Liver (tissue), 9 donors: ENCODE data around the gene BRD4. TPM values are rescaled to one million over a fixed set of nuclear protein-coding genes. Genes with fewer than 3 reads are reported as not detected.
A peak's percentile ranks its signal among the peaks of the same experiment; 100 is the strongest.

ENCODE experiments used
- DNase-seq: peaks from one replicate; pipeline ENCODE4 v3.0.0-alpha.2; 2017; ENCODE audit warnings: low spot score
- H3K27ac ChIP-seq, 2 donors: one replicate each; pipeline ENCODE4 v1.7.0; 2013; ENCODE audit warnings: inconsistent platforms in 2 of 2, low read length in 2 of 2, control low read depth in 1 of 2, low read depth in 1 of 2, mild to moderate bottlenecking in 1 of 2
- H3K27me3 ChIP-seq, 4 donors: one replicate each; pipeline versions ENCODE4 v1.6.1 to v1.7.0; 2013; ENCODE audit warnings: low read length in 3 of 4, inconsistent platforms in 1 of 4, mild to moderate bottlenecking in 1 of 4, moderate library complexity in 1 of 4; ENCODE audit not compliant: control insufficient read depth in 4 of 4, insufficient read depth in 4 of 4
- H3K36me3 ChIP-seq, 4 donors: one replicate each; pipeline versions ENCODE4 v1.6.1 to v1.7.0; 2013; ENCODE audit warnings: low read length in 3 of 4, mild to moderate bottlenecking in 3 of 4, low read depth in 1 of 4, moderate library complexity in 1 of 4; ENCODE audit not compliant: control insufficient read depth in 4 of 4, insufficient read depth in 3 of 4
- H3K4me1 ChIP-seq, 4 donors: one replicate each; pipeline versions ENCODE4 v1.6.1 to v1.7.0; 2013; ENCODE audit warnings: low read length in 3 of 4, mild to moderate bottlenecking in 3 of 4, moderate library complexity in 1 of 4; ENCODE audit not compliant: control insufficient read depth in 4 of 4, insufficient read depth in 4 of 4
- H3K4me3 ChIP-seq, 3 donors: one replicate each; pipeline versions ENCODE4 v1.6.1 to v1.7.0; 2013; ENCODE audit warnings: low read length in 3 of 3, control low read depth in 1 of 3, low read depth in 1 of 3, mild to moderate bottlenecking in 1 of 3
- H3K9ac ChIP-seq, 2 donors: one replicate each; pipeline ENCODE4 v1.7.0; 2013; ENCODE audit warnings: low read length in 2 of 2, mild to moderate bottlenecking in 2 of 2, moderate library complexity in 2 of 2, control low read depth in 1 of 2, low read depth in 1 of 2
- H3K9me3 ChIP-seq, 4 donors: one replicate each; pipeline versions ENCODE4 v1.6.1 to v1.7.0; 2013; ENCODE audit warnings: low read length in 3 of 4; ENCODE audit not compliant: control insufficient read depth in 4 of 4
- ATF3 ChIP-seq: IDR thresholded peaks from 2 replicates; pipeline ENCODE4 v1.6.1; 2016; ENCODE audit warnings: antibody characterized with exemption
- EGR1 ChIP-seq, 2 donors: IDR thresholded peaks; 2 replicates each; pipeline ENCODE4 v1.6.1; 2016 to 2018; ENCODE audit warnings: antibody characterized with exemption in 2 of 2, low read depth in 2 of 2
- FOXA1 ChIP-seq: IDR thresholded peaks from 2 replicates; pipeline ENCODE4 v1.6.1; 2016; ENCODE audit warnings: antibody characterized with exemption
- FOXA2 ChIP-seq: IDR thresholded peaks from 2 replicates; pipeline ENCODE4 v1.6.1; 2016; ENCODE audit warnings: antibody characterized with exemption
- GABPA ChIP-seq, 2 donors: IDR thresholded peaks in 1 of 2; conservative IDR thresholded peaks in 1 of 2; 2 replicates each; pipeline ENCODE4 v1.6.1; 2016; ENCODE audit warnings: antibody characterized with exemption in 2 of 2, mild to moderate bottlenecking in 1 of 2, moderate library complexity in 1 of 2
- HNF4A ChIP-seq, 2 donors: conservative IDR thresholded peaks; 2 replicates each; pipeline ENCODE4 v1.6.1; 2016; ENCODE audit warnings: antibody characterized with exemption in 2 of 2, mild to moderate bottlenecking in 2 of 2
- HNF4G ChIP-seq: IDR thresholded peaks from 2 replicates; pipeline ENCODE4 v1.6.1; 2016; ENCODE audit warnings: antibody characterized with exemption
- JUND ChIP-seq, 2 donors: IDR thresholded peaks; 2 replicates each; pipeline ENCODE4 v1.6.1; 2016; ENCODE audit warnings: antibody characterized with exemption in 2 of 2
- MAX ChIP-seq: IDR thresholded peaks from 2 replicates; pipeline ENCODE4 v1.6.1; 2016; ENCODE audit warnings: antibody characterized with exemption
- NR2F2 ChIP-seq: IDR thresholded peaks from 2 replicates; pipeline ENCODE4 v1.6.1; 2016; ENCODE audit warnings: antibody characterized with exemption
- RAD21 ChIP-seq, 2 donors: IDR thresholded peaks; 2 replicates each; pipeline ENCODE4 v1.6.1; 2016; ENCODE audit warnings: antibody characterized with exemption in 2 of 2, mild to moderate bottlenecking in 2 of 2
- RXRA ChIP-seq, 2 donors: IDR thresholded peaks; 2 replicates each; pipeline ENCODE4 v1.6.1; 2017 to 2018; ENCODE audit warnings: antibody characterized with exemption in 2 of 2, mild to moderate bottlenecking in 1 of 2
- SP1 ChIP-seq: IDR thresholded peaks from 2 replicates; pipeline ENCODE4 v1.6.1; 2018; ENCODE audit warnings: antibody characterized with exemption, mild to moderate bottlenecking
- TAF1 ChIP-seq: conservative IDR thresholded peaks from 2 replicates; pipeline ENCODE4 v1.6.1; 2016; ENCODE audit warnings: antibody characterized with exemption, mild to moderate bottlenecking
- YY1 ChIP-seq: IDR thresholded peaks from 2 replicates; pipeline ENCODE4 v1.6.1; 2016; ENCODE audit warnings: antibody characterized with exemption, mild to moderate bottlenecking
- WGBS: extraction: QIAGEN DNeasy Blood & Tissue Kit; methylation state at CpG from one replicate; pipeline ENCODE4 v1.1.7; 2013; 5-methylcytosine and 5-hydroxymethylcytosine counted together
- polyA plus RNA-seq, 2 donors: library from polyadenylated mRNA; stranded (reverse) in 1 of 2; unstranded in 1 of 2; fragments of 200-250 nt in 1 of 2; fragments of >200 nt in 1 of 2; fragmentation: Nextera tagmentation in 1 of 2; extraction: Ambion mirVana in 1 of 2; gene quantifications; one replicate each; pipeline versions ENCODE4 v1.2.1 to v1.2.3, GENCODE V29; 2013 to 2015
- total RNA-seq, 2 donors: library from RNA; depleted of rRNA; stranded (reverse); fragments of >200 nt; gene quantifications; one replicate each; pipeline ENCODE4 v1.2.3, GENCODE V29; 2014
- TF ChIP-seq, protein P1 (sequence below): fragments of 150-350 bp; IDR thresholded peaks from 2 replicates; pipeline ENCODE4 v1.5.1; 2017; ENCODE audit warnings: improper control_type of control experiment, low read depth, low read length; ENCODE audit not compliant: missing input control
- TF ChIP-seq, protein P2 (sequence below): IDR thresholded peaks from 2 replicates; pipeline ENCODE4 v1.6.1; 2016; ENCODE audit warnings: antibody characterized with exemption, mild to moderate bottlenecking
- donor health status: healthy.
- donor health status: healthy.
- donor health status: healthy.
- donor health status: healthy.
- donor health status: healthy.

BRD4 gene
- total and polyA plus RNA-seq, 4 donors: 13.6 to 25.8 (median 20.5) TPM

DNA sequence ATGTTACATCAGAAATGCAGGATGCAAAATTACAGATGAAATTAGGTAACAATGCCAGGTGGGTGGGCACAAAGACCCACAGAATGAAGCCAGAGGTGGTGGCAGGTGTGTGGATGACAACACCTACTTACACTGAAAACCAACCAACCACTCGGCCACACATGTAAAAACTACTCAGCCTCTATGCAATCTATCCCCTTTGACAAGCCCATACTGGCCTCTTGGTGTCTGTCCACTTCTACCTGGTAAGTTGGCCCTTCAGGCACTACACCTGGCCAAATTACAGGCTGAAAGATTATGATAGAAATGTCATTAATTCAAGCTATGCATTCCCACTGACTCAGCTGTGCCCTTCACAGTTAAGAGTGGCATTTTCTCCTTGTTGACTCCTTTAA is 50.0 kb downstream of the BRD4 start:
- H3K27ac ChIP-seq: no peak overlapping the region

GRCh38 chr19:15280915-15281683 is 51.2 kb downstream of the BRD4 start:
- Histone ChIP-seq H3K27me3 (no peaks in the 10 kb centered on the region), H3K27ac (peak overlapping the region; percentile 57 to 71), H3K4me3 (no peak overlapping the region), H3K9ac (no peak overlapping the region), H3K4me1 (peaks cover 19 to 81% (median 66%) of the 10 kb centered on the region in 4 donors), H3K36me3 (no peaks in the 10 kb centered on the region), H3K9me3 (no peaks in the 10 kb centered on the region)
- WGBS: 22% methylated on average over 12 of the region's 12 CpGs
- DNase-seq: no peak
- TF ChIP-seq, protein P1, sequence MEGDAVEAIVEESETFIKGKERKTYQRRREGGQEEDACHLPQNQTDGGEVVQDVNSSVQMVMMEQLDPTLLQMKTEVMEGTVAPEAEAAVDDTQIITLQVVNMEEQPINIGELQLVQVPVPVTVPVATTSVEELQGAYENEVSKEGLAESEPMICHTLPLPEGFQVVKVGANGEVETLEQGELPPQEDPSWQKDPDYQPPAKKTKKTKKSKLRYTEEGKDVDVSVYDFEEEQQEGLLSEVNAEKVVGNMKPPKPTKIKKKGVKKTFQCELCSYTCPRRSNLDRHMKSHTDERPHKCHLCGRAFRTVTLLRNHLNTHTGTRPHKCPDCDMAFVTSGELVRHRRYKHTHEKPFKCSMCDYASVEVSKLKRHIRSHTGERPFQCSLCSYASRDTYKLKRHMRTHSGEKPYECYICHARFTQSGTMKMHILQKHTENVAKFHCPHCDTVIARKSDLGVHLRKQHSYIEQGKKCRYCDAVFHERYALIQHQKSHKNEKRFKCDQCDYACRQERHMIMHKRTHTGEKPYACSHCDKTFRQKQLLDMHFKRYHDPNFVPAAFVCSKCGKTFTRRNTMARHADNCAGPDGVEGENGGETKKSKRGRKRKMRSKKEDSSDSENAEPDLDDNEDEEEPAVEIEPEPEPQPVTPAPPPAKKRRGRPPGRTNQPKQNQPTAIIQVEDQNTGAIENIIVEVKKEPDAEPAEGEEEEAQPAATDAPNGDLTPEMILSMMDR: no peak
- TF ChIP-seq GABPA (IDR thresholded peaks at IDR 0.05 in 1 of 2, conservative IDR thresholded peaks at IDR 0.05 in 1 of 2) (no peak), RAD21 (IDR thresholded peaks at IDR 0.05) (peak; percentile 48 to 60), RXRA (IDR thresholded peaks at IDR 0.05) (peak; percentile 48 to 68), MAX (peak; percentile 55), NR2F2 (peak; percentile 22)
- TF ChIP-seq, protein P2, sequence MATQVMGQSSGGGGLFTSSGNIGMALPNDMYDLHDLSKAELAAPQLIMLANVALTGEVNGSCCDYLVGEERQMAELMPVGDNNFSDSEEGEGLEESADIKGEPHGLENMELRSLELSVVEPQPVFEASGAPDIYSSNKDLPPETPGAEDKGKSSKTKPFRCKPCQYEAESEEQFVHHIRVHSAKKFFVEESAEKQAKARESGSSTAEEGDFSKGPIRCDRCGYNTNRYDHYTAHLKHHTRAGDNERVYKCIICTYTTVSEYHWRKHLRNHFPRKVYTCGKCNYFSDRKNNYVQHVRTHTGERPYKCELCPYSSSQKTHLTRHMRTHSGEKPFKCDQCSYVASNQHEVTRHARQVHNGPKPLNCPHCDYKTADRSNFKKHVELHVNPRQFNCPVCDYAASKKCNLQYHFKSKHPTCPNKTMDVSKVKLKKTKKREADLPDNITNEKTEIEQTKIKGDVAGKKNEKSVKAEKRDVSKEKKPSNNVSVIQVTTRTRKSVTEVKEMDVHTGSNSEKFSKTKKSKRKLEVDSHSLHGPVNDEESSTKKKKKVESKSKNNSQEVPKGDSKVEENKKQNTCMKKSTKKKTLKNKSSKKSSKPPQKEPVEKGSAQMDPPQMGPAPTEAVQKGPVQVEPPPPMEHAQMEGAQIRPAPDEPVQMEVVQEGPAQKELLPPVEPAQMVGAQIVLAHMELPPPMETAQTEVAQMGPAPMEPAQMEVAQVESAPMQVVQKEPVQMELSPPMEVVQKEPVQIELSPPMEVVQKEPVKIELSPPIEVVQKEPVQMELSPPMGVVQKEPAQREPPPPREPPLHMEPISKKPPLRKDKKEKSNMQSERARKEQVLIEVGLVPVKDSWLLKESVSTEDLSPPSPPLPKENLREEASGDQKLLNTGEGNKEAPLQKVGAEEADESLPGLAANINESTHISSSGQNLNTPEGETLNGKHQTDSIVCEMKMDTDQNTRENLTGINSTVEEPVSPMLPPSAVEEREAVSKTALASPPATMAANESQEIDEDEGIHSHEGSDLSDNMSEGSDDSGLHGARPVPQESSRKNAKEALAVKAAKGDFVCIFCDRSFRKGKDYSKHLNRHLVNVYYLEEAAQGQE: peak; percentile 17

More for the DNA sequence above, 50.0 kb downstream of the BRD4 start:
- H3K27me3 ChIP-seq: no peaks in the 10 kb centered on the region
- no peaks in the 10 kb centered on the region for H3K9me3 ChIP-seq
- no peak for DNase-seq
- 76% methylated on average over 1 of the region's 1 CpG for WGBS
- no peak for TF ChIP-seq RXRA (IDR thresholded peaks at IDR 0.05)
- no peak for TF ChIP-seq FOXA1
- no peak for TF ChIP-seq SP1
- TF ChIP-seq HNF4A (conservative IDR thresholded peaks at IDR 0.05): no peak
- no peak for TF ChIP-seq TAF1
- TF ChIP-seq, protein P2: no peak
- TF ChIP-seq MAX: no peak
- TF ChIP-seq RAD21 (IDR thresholded peaks at IDR 0.05): no peak
- TF ChIP-seq ATF3: no peak
- TF ChIP-seq GABPA (IDR thresholded peaks at IDR 0.05 in 1 of 2, conservative IDR thresholded peaks at IDR 0.05 in 1 of 2): no peak
- TF ChIP-seq HNF4G: no peak
- TF ChIP-seq YY1: no peak
- TF ChIP-seq JUND (IDR thresholded peaks at IDR 0.05): no peak
- TF ChIP-seq, protein P1: no peak
- no peak for TF ChIP-seq NR2F2
- TF ChIP-seq FOXA2: no peak
- TF ChIP-seq EGR1 (IDR thresholded peaks at IDR 0.05; ENCODE audit: low read depth in 2 of 2): no peak
- no peaks in the 10 kb centered on the region for H3K36me3 ChIP-seq
- H3K9ac ChIP-seq: no peak overlapping the region
- peaks cover 19 to 78% (median 63%) of the 10 kb centered on the region in 4 donors for H3K4me1 ChIP-seq
- no peak overlapping the region for H3K4me3 ChIP-seq
